Measurements from ENCODE around the gene FNDC3A.

DNA sequence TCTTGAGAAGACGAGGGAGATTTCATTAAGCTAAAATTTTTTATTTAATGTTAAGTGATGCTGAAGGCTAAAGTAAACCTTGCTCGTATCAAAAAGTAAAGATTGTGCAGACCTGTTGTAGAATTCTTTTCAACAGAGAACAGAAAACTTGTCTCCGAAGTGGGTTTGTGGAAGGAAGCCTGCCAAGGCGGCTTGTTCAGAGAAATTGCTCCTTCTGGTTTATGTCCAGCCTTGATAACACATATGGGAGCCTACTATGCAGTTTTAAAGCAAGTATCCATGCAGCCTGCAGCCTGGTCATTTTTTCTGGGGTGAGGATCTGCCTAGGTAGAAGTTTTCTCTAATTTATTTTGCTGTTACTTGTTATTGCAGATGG lies 245.9 kb downstream of the FNDC3A start:
- TF ChIP-seq, protein P1, sequence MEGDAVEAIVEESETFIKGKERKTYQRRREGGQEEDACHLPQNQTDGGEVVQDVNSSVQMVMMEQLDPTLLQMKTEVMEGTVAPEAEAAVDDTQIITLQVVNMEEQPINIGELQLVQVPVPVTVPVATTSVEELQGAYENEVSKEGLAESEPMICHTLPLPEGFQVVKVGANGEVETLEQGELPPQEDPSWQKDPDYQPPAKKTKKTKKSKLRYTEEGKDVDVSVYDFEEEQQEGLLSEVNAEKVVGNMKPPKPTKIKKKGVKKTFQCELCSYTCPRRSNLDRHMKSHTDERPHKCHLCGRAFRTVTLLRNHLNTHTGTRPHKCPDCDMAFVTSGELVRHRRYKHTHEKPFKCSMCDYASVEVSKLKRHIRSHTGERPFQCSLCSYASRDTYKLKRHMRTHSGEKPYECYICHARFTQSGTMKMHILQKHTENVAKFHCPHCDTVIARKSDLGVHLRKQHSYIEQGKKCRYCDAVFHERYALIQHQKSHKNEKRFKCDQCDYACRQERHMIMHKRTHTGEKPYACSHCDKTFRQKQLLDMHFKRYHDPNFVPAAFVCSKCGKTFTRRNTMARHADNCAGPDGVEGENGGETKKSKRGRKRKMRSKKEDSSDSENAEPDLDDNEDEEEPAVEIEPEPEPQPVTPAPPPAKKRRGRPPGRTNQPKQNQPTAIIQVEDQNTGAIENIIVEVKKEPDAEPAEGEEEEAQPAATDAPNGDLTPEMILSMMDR (conservative IDR thresholded peaks at IDR 0.05 in 1 of 2, IDR thresholded peaks at IDR 0.05 in 1 of 2; ENCODE audit: extremely low read depth in 1 of 2, insufficient read depth in 1 of 2, low read depth in 1 of 2, low read length in 2 of 2), result no peak
- TF ChIP-seq EZH2 (IDR thresholded peaks at IDR 0.05; ENCODE audit: borderline replicate concordance, low read length), result no peak
